Keratinocyte (primary cell): ENCODE data around the gene SKIC8. TPM values are rescaled to one million over a fixed set of nuclear protein-coding genes. Genes with fewer than 3 reads are reported as not detected.

ENCODE experiments used
- DNase-seq: peaks from one replicate; pipeline ENCODE4 v3.0.0-alpha.2; 2011; ENCODE audit warnings: low read depth, missing footprints, low spot score
- FAIRE-seq: peaks from 2 replicates; lab custom pipeline; 2011; peaks lifted over from hg19 to GRCh38; lab: Jason Lieb, UNC
- H2AFZ ChIP-seq: 2 replicates; pipeline ENCODE4 v1.6.0; 2012; ENCODE audit warnings: low read length, control low read depth, inconsistent platforms; ENCODE audit not compliant: control insufficient read depth
- H3K27ac ChIP-seq: 2 replicates; pipeline ENCODE4 v1.5.1; 2011; ENCODE audit warnings: low read length; ENCODE audit not compliant: control insufficient read depth, insufficient read depth
- H3K27me3 ChIP-seq: 3 replicates; pipeline ENCODE4 v1.6.0; 2011; ENCODE audit warnings: low read length; ENCODE audit not compliant: control insufficient read depth, insufficient read depth; ENCODE audit errors: extremely low read depth
- H3K36me3 ChIP-seq, 2 experiments: 2 replicates in 1 of 2; 3 replicates in 1 of 2; pipeline ENCODE4 v1.5.1; 2011; ENCODE audit warnings: low read length in 2 of 2, mild to moderate bottlenecking in 1 of 2; ENCODE audit not compliant: control insufficient read depth in 2 of 2, insufficient read depth in 2 of 2; ENCODE audit errors: extremely low read depth in 1 of 2
- H3K4me1 ChIP-seq: 3 replicates; pipeline ENCODE4 v1.5.1; 2011; ENCODE audit warnings: low read length; ENCODE audit not compliant: control insufficient read depth, insufficient read depth; ENCODE audit errors: extremely low read depth
- H3K4me2 ChIP-seq: 3 replicates; pipeline ENCODE4 v1.6.0; 2011; ENCODE audit warnings: low read depth, low read length; ENCODE audit not compliant: control insufficient read depth, insufficient read depth; ENCODE audit errors: extremely low read depth
- H3K4me3 ChIP-seq, 3 experiments: fragments of 200-600 bp in 1 of 3; sonication (generic) in 1 of 3; 2 replicates in 2 of 3; 3 replicates in 1 of 3; pipeline ENCODE4 v1.5.1; 2011 to 2016; ENCODE audit warnings: low read length in 3 of 3, mild to moderate bottlenecking in 3 of 3, control low read depth in 2 of 3, inconsistent platforms in 1 of 3, low read depth in 1 of 3, mixed read lengths in 1 of 3, mixed run types in 1 of 3, moderate library complexity in 1 of 3; ENCODE audit not compliant: control insufficient read depth in 2 of 3, insufficient read depth in 2 of 3; ENCODE audit errors: extremely low read depth in 1 of 3
- H3K79me2 ChIP-seq: 2 replicates; pipeline ENCODE4 v1.6.0; 2012; ENCODE audit warnings: low read length; ENCODE audit not compliant: control insufficient read depth, insufficient read depth
- H3K9ac ChIP-seq: 3 replicates; pipeline ENCODE4 v1.6.0; 2011; ENCODE audit warnings: low read length; ENCODE audit not compliant: control insufficient read depth, insufficient read depth; ENCODE audit errors: extremely low read depth
- H3K9me1 ChIP-seq: 3 replicates; pipeline ENCODE4 v1.6.0; 2011; ENCODE audit warnings: low read length; ENCODE audit not compliant: control insufficient read depth, insufficient read depth; ENCODE audit errors: extremely low read depth
- H3K9me3 ChIP-seq: 2 replicates; pipeline ENCODE4 v1.5.1; 2012; ENCODE audit warnings: low read depth, low read length; ENCODE audit not compliant: control insufficient read depth
- H4K20me1 ChIP-seq: 3 replicates; pipeline ENCODE4 v1.6.0; 2011; ENCODE audit warnings: low read length; ENCODE audit not compliant: control insufficient read depth, insufficient read depth; ENCODE audit errors: extremely low read depth
- CTCF ChIP-seq, 3 experiments: IDR thresholded peaks in 1 of 3; conservative IDR thresholded peaks in 1 of 3; optimal IDR thresholded peaks in 1 of 3; 2 replicates in 2 of 3; 3 replicates in 1 of 3; pipeline versions ENCODE3 to v1.5.1; 2011; ENCODE audit warnings: low read length in 3 of 3, mild to moderate bottlenecking in 3 of 3, moderate library complexity in 2 of 3, control low read depth in 1 of 3, inconsistent platforms in 1 of 3; ENCODE audit not compliant: insufficient read depth in 2 of 3; ENCODE audit errors: extremely low read depth in 1 of 3
- EZH2 ChIP-seq: IDR thresholded peaks from one replicate; pipeline ENCODE4 v1.6.1; 2012; ENCODE audit warnings: inconsistent platforms, mild to moderate bottlenecking, low read length, moderate library complexity
- dilution Hi-C: fragments of 300-500 bp; cut with MboI; formaldehyde crosslinking; loops from one replicate; pipeline ENCODE4 v1.7.0; 2020; ENCODE audit warnings: low sequenced_read_pairs; ENCODE audit not compliant: extremely low pct_ligation_motif_present
- polyA plus RNA-seq, 5 experiments: library from polyadenylated mRNA; depleted of rRNA in 3 of 5; stranded (reverse) in 3 of 5; stranded (forward) in 1 of 5; unstranded in 1 of 5; fragments of >200 nt; gene quantifications; 1 replicate in 1 of 5; 2 replicates in 3 of 5; 3 replicates in 1 of 5; pipeline versions ENCODE4 v1.2.1 to v1.2.3, GENCODE V29; 2011 to 2012; ENCODE audit warnings: missing spikeins in 2 of 5, low read depth in 1 of 5, low replicate concordance in 1 of 5

SKIC8 gene
- polyA plus RNA-seq, 1 donor (not counting 4 experiments of a cell fraction or from before 2014, with no cell fraction given) = 101 TPM

DNA sequence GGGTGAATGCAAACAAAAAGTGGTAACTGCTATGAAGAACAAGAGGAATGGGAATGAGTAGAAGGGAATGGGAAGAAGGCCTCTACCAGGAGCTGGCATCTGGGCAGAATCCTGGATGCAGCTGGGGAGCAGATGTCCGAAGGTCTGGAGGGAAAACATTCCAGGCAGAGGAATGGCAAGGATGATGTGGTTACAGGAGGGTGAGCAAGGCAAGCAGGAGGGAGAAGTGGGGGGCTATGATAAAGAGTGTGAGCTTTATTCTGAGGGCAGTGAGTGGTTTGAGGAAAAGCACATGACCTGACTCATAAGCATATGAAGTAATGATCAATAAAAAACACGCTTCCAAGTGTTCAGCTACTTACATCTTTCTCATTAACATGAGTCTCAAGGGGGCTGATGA lies 17.1 kb downstream of the SKIC8 start:
- Histone ChIP-seq H3K27ac (no peak overlapping the region), H3K27me3 (no peaks in the 10 kb centered on the region), H3K9me1 (no peaks in the 10 kb centered on the region), H2AFZ (no peak overlapping the region), H3K4me2 (no peak overlapping the region), H3K9me3 (no peaks in the 10 kb centered on the region), H3K36me3 (peaks cover 21 to 22% of the 10 kb centered on the region in 2 experiments), H4K20me1 (no peaks in the 10 kb centered on the region), H3K79me2 (no peaks in the 10 kb centered on the region), H3K4me3 (no peak overlapping the region), H3K9ac (no peak overlapping the region), H3K4me1 (no peaks in the 10 kb centered on the region)
- no peak for DNase-seq
- TF ChIP-seq EZH2 = no peak
- dilution Hi-C loops = no loop called here
- no peak for FAIRE-seq

GRCh38 chr15:78280319-78281072 lies 18.9 kb downstream of the SKIC8 start:
- Histone ChIP-seq H3K4me2 (no peak overlapping the region), H2AFZ (no peak overlapping the region), H3K4me3 (no peak overlapping the region), H3K79me2 (no peaks in the 10 kb centered on the region), H4K20me1 (no peaks in the 10 kb centered on the region), H3K27ac (no peak overlapping the region), H3K4me1 (no peaks in the 10 kb centered on the region), H3K36me3 (peaks cover 18 to 20% of the 10 kb centered on the region in 2 experiments), H3K9me3 (no peaks in the 10 kb centered on the region), H3K9ac (no peak overlapping the region), H3K9me1 (no peaks in the 10 kb centered on the region), H3K27me3 (no peaks in the 10 kb centered on the region)
- dilution Hi-C loops = no loop called here
- TF ChIP-seq CTCF (optimal IDR thresholded peaks at IDR 0.05 in 1 of 3, IDR thresholded peaks at IDR 0.05 in 1 of 3, conservative IDR thresholded peaks at IDR 0.05 in 1 of 3; ENCODE audit: extremely low read depth in 1 of 3, insufficient read depth in 2 of 3, low read length in 3 of 3) = no peak
- TF ChIP-seq EZH2 = no peak
- DNase-seq (no peak), FAIRE-seq (no peak)
